HG03066 (cell line): ENCODE measurements around the gene ICA1.
"Not testable (repeated sequence)": the region's sequence is repeated elsewhere in the genome, so short reads cannot be mapped to it uniquely, and the experiment has no call there.

Source experiments
- ATAC-seq: cut with Tn5 transposase; IDR thresholded peaks from one replicate; pipeline ENCODE4 v1.9.1; 2021; ENCODE audit warnings: low read depth; ENCODE audit not compliant: unreplicated experiment

The ICA1 gene

GRCh38 chr7:8271960-8272359, 10.0 kb upstream of the ICA1 start:
- ATAC-seq: no peak

GRCh38 chr7:8263048-8263447, 1.1 kb upstream of the ICA1 start:
- ATAC-seq: no peak

GRCh38 chr7:8260871-8261694, 884 bp downstream of the ICA1 start:
- ATAC-seq: peak; percentile 38

- ATAC-seq: no peak
Observed at GRCh38 chr7:8259586-8260222, 2.3 kb downstream of the ICA1 start.

GRCh38 chr7:8258734-8259133, 3.2 kb downstream of the ICA1 start:
- ATAC-seq: no peak

GRCh38 chr7:8258166-8258565, 3.8 kb downstream of the ICA1 start:
- ATAC-seq: no peak

- ATAC-seq: no peak
Observed at GRCh38 chr7:8255680-8256655, 6.0 kb downstream of the ICA1 start.

GRCh38 chr7:8254667-8255066, 7.3 kb downstream of the ICA1 start:
- no peak for ATAC-seq

GRCh38 chr7:8254215-8254614, 7.8 kb downstream of the ICA1 start:
- no peak for ATAC-seq

- no peak for ATAC-seq
Observed at GRCh38 chr7:8251195-8251594, 10.8 kb downstream of the ICA1 start.

GRCh38 chr7:8250547-8250946, 11.4 kb downstream of the ICA1 start:
- no peak for ATAC-seq

- ATAC-seq: no peak
Observed at GRCh38 chr7:8249121-8249520, 12.8 kb downstream of the ICA1 start.

- ATAC-seq: no peak
Observed at GRCh38 chr7:8246020-8246419, 15.9 kb downstream of the ICA1 start.

- not testable (repeated sequence) for ATAC-seq
Observed at GRCh38 chr7:8245032-8245431, 16.9 kb downstream of the ICA1 start.

GRCh38 chr7:8243059-8243458, 18.9 kb downstream of the ICA1 start:
- ATAC-seq: not testable (repeated sequence)

- not testable (repeated sequence) for ATAC-seq
Observed at GRCh38 chr7:8239702-8240362, 22.1 kb downstream of the ICA1 start.

GRCh38 chr7:8236780-8237407, 25.1 kb downstream of the ICA1 start:
- no peak for ATAC-seq

- ATAC-seq: no peak
Observed at GRCh38 chr7:8232999-8233847, 28.7 kb downstream of the ICA1 start.

- no peak for ATAC-seq
Observed at GRCh38 chr7:8229927-8230326, 32.0 kb downstream of the ICA1 start.
